Right lobe of liver (tissue), 6 donors: Measurements from ENCODE around the gene DCAF5. TPM values are rescaled to one million over a fixed set of nuclear protein-coding genes. Genes with fewer than 3 reads are reported as not detected.

Experiments
- ATAC-seq, 4 donors: fragments of 200-7000 bp; cut with Tn5 transposase; one replicate each; pipeline ENCODE4 v1.9.1; 2020; ENCODE audit warnings: mild to moderate bottlenecking in 4 of 4, moderate library complexity in 4 of 4
- DNase-seq, 3 donors: peaks; one replicate each; pipeline ENCODE4 v3.0.0-alpha.2; 2020
- H3K27ac ChIP-seq, 3 donors: fragments of 200-600 bp; one replicate each; pipeline ENCODE4 v1.8.0; 2022
- H3K27me3 ChIP-seq, 2 donors: fragments of 200-600 bp; one replicate each; pipeline ENCODE4 v1.8.0; 2022
- H3K36me3 ChIP-seq, 4 donors: fragments of 200-600 bp; sonication (generic) in 1 of 4; one replicate each; pipeline versions ENCODE4 v1.5.1 to v1.8.0; 2017 to 2022; ENCODE audit warnings: control low read depth in 1 of 4
- H3K4me1 ChIP-seq, 4 donors: fragments of 200-600 bp; sonication (generic) in 1 of 4; one replicate each; pipeline versions ENCODE4 v1.5.1 to v1.8.0; 2017 to 2022; ENCODE audit warnings: control low read depth in 1 of 4
- H3K4me3 ChIP-seq, 3 donors: fragments of 200-600 bp; one replicate each; pipeline ENCODE4 v1.8.0; 2022
- H3K9me3 ChIP-seq, 4 donors: fragments of 200-600 bp; sonication (generic) in 1 of 4; one replicate each; pipeline versions ENCODE4 v1.5.1 to v1.8.0; 2017 to 2022; ENCODE audit warnings: control low read depth in 1 of 4
- POLR2A ChIP-seq: fragments of 450-650 bp; IDR thresholded peaks from one replicate; pipeline ENCODE4 v1.6.1; 2017; ENCODE audit warnings: antibody characterized with exemption, mild to moderate bottlenecking
- WGBS: methylation state at CpG from one replicate; pipeline ENCODE4 v1.1.6; 2018; ENCODE audit warnings: low coverage, low lambda C conversion rate; ENCODE audit not compliant: insufficient coverage; ENCODE audit errors: missing lambda C conversion rate; 5-methylcytosine and 5-hydroxymethylcytosine counted together
- intact Hi-C, 2 donors: fragments of 100-400 bp; cut with DNase I; formaldehyde crosslinking; loops; one replicate each; pipeline versions ENCODE4 v1.11.2 to v1.14.1; 2022
- total RNA-seq, 6 experiments: library from RNA; depleted of rRNA in 2 of 6; stranded (reverse); fragments of >200 nt in 2 of 6; fragmentation: NEBNext Ultra II Directional in 3 of 6; extraction: Animal tissue kit (Norgen Biotek cat#: 25700) in 3 of 6; gene quantifications; one replicate each; pipeline versions ENCODE4 v1.1.0 to v1.2.4, GENCODE V29; 2016 to 2023
- TF ChIP-seq, protein P1 (sequence below), 4 donors: fragments of 200-600 bp in 3 of 4; fragments of 450-650 bp in 1 of 4; IDR thresholded peaks; one replicate each; pipeline versions ENCODE4 v1.5.1 to v1.8.0; 2016 to 2022; ENCODE audit warnings: antibody characterized with exemption in 4 of 4, mild to moderate bottlenecking in 2 of 4
- donor health status: DM: no; HTN: yes; CAD: no.
- donor health status: DM: no; HTN: no; CAD: no.
- donor health status: DM: no; HTN: no; CAD: no.
- donor health status: DM: no; HTN: yes; CAD: no.
- donor health status: DM: no; HTN: yes; CAD: no.

Gene DCAF5
- total RNA-seq, 6 experiments from 2014 or later: 21.8 to 31.4 (median 28.0) TPM

DNA sequence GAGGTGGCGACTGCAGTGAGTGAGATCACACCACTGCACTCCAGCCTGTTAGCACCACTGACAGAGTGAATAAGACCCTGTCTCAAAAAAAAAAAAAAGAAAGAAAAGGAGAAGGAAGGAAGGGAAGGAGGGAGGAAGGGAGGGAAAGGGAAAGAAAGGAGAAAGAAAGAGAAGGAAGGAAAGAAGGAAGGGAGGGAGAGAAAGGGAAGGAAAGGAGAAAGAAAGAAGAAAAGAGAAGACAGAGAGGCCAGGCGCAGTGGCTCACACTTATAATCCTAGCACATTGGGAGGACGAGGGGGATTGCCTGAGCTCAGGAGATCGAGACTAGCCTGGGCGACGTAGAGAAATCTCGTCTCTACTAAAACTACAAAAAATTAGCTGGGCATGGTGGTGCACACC, 13.2 kb downstream of the DCAF5 start:
- no peak overlapping the region for H3K4me3 ChIP-seq
- no peaks in the 10 kb centered on the region for H3K9me3 ChIP-seq
- intact Hi-C loops: no loop called here
- WGBS: 58% methylated on average over 3 of the region's 7 CpGs
- no peak overlapping the region for H3K27ac ChIP-seq
- H3K36me3 ChIP-seq: no peaks in the 10 kb centered on the region
- H3K27me3 ChIP-seq: no peaks in the 10 kb centered on the region
- TF ChIP-seq, protein P1, sequence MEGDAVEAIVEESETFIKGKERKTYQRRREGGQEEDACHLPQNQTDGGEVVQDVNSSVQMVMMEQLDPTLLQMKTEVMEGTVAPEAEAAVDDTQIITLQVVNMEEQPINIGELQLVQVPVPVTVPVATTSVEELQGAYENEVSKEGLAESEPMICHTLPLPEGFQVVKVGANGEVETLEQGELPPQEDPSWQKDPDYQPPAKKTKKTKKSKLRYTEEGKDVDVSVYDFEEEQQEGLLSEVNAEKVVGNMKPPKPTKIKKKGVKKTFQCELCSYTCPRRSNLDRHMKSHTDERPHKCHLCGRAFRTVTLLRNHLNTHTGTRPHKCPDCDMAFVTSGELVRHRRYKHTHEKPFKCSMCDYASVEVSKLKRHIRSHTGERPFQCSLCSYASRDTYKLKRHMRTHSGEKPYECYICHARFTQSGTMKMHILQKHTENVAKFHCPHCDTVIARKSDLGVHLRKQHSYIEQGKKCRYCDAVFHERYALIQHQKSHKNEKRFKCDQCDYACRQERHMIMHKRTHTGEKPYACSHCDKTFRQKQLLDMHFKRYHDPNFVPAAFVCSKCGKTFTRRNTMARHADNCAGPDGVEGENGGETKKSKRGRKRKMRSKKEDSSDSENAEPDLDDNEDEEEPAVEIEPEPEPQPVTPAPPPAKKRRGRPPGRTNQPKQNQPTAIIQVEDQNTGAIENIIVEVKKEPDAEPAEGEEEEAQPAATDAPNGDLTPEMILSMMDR (IDR thresholded peaks at IDR 0.05): no peak
- no peak for TF ChIP-seq POLR2A
- DNase-seq (no peak), ATAC-seq (no peak)
- peaks cover 0 to 14% (median 0%) of the 10 kb centered on the region in 4 donors for H3K4me1 ChIP-seq

DNA sequence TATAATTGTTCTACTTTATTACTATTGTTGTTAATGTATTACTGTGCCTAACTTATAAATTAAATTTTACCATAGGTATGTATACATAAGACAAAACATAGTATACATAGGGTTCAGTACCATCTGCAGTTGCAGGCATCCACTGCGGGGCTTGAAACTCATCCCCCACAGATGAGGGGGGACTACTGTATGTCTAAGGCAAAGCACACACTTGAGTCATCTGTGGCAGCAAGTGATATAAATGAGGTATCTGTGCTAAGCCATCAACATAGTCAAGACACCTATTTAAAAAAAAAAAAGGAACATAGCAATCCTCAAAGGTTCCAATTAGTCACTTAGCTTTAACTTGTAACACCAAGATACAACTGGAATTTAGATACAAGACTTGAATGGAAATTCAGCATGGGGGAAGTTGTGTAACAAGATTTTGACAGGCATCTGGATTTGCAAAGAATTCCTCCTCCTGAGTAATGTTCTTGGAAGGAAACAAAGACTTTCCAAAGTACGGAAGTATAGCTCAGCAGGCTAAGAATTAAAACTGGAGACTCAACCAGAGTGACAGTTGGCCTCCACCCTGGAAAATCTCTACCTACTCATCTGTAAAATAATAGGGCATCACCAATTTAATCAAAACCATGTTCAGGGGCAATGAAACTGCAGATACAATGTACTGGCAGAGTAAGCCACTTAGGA, 14.9 kb downstream of the DCAF5 start:
- DNase-seq (no peak), ATAC-seq (peak in 1 of 4 donors; percentile 36)
- Histone ChIP-seq H3K36me3 (no peaks in the 10 kb centered on the region), H3K4me1 (peaks cover 0 to 26% (median 0%) of the 10 kb centered on the region in 4 donors), H3K9me3 (no peaks in the 10 kb centered on the region), H3K27ac (no peak overlapping the region), H3K27me3 (no peaks in the 10 kb centered on the region), H3K4me3 (no peak overlapping the region)
- intact Hi-C loops: no loop called here
- WGBS: 75% methylated on average over 2 of the region's 2 CpGs
- TF ChIP-seq POLR2A: no peak
- TF ChIP-seq, protein P1 (IDR thresholded peaks at IDR 0.05): no peak

DNA sequence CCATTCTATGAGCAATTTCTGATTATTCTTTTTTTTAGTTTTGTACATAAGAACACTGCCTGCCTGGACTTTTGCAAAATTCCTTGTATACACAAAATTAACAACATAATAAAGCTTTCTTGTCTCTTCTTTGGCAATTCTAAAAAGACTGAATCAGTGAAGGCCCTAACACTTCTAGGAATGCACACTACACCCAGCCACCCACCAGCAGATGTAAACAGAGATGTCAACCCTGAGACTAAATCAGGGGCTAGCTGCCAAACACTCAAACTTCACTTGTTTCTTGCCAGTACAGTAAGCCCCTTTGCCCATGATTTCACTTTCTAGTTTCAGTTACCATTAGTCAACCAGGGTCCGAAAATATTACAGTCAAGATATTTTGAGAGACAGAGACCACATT, 15.5 kb downstream of the DCAF5 start:
- 88% methylated on average over 1 of the region's 1 CpG for WGBS
- Histone ChIP-seq H3K36me3 (no peaks in the 10 kb centered on the region), H3K4me1 (peaks cover 0 to 32% (median 0%) of the 10 kb centered on the region in 4 donors), H3K27me3 (no peaks in the 10 kb centered on the region), H3K9me3 (no peaks in the 10 kb centered on the region), H3K27ac (no peak overlapping the region), H3K4me3 (no peak overlapping the region)
- no peak for ATAC-seq
- TF ChIP-seq POLR2A: no peak
- TF ChIP-seq, protein P1 (IDR thresholded peaks at IDR 0.05): no peak
- DNase-seq: no peak
- intact Hi-C loops: no loop called here

DNA sequence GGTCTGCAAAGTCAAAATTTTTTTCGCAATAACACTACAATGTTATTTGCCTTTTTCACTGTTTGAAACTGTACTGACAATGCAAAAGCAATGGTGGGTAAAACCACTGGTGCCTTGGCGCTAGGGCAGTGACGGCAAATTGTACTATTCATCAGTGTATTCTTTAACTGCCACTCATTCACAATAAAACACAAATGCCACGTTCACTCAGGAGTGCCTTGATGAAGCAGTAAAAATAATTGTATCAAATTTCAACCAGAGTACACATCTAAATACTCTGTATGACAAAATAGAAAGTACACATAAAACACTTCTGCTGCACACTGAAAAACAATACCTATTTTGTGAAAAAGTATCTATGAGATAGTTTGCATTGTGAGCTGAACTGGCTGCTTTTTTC, 17.8 kb downstream of the DCAF5 start:
- DNase-seq (no peak), ATAC-seq (no peak)
- Histone ChIP-seq H3K27me3 (no peaks in the 10 kb centered on the region), H3K4me1 (peaks cover 0 to 29% (median 0%) of the 10 kb centered on the region in 4 donors), H3K4me3 (no peak overlapping the region), H3K36me3 (no peaks in the 10 kb centered on the region), H3K27ac (no peak overlapping the region), H3K9me3 (no peaks in the 10 kb centered on the region)
- WGBS: 78% methylated on average over 4 of the region's 4 CpGs
- intact Hi-C loops: no loop called here
- TF ChIP-seq POLR2A: no peak
- TF ChIP-seq, protein P1 (IDR thresholded peaks at IDR 0.05): no peak
